Cardiac muscle cell (in vitro differentiated cells and primary cell): ENCODE data around the gene HMGCL. TPM values are rescaled to one million over a fixed set of nuclear protein-coding genes. Genes with fewer than 3 reads are reported as not detected.
"Not testable (repeated sequence)": the region's sequence is repeated elsewhere in the genome, so short reads cannot be mapped to it uniquely, and the experiment has no call there.

ENCODE experiments used
- DNase-seq, 2 donors: peaks; one replicate each; pipeline versions ENCODE4 v3.0.0 to v3.0.0-alpha.2; 2010 to 2017; ENCODE audit warnings: low read depth in 1 of 2, low spot score in 1 of 2
- H3K27ac ChIP-seq: fragments of 200-600 bp; sonication (generic); 2 replicates; pipeline ENCODE4 v1.5.1; 2016
- H3K27me3 ChIP-seq: fragments of 200-600 bp; sonication (generic); 2 replicates; pipeline ENCODE4 v1.6.0; 2016; ENCODE audit warnings: control low read depth
- H3K36me3 ChIP-seq: fragments of 200-600 bp; sonication (generic); 2 replicates; pipeline ENCODE4 v1.5.1; 2016; ENCODE audit warnings: control low read depth
- H3K4me1 ChIP-seq: fragments of 200-600 bp; sonication (generic); 2 replicates; pipeline ENCODE4 v1.8.1; 2017; ENCODE audit warnings: low read depth, mild to moderate bottlenecking, mixed run types
- H3K4me3 ChIP-seq: fragments of 200-600 bp; sonication (generic); 2 replicates; pipeline ENCODE4 v1.5.1; 2016; ENCODE audit warnings: mild to moderate bottlenecking
- H3K9me3 ChIP-seq: fragments of 200-600 bp; sonication (generic); 2 replicates; pipeline ENCODE4 v1.5.1; 2017; ENCODE audit warnings: low read depth, mild to moderate bottlenecking, control low read depth
- CTCF ChIP-seq: IDR thresholded peaks from 2 replicates; pipeline ENCODE4 v1.5.1; 2012; ENCODE audit warnings: low read depth, mild to moderate bottlenecking, low read length
- polyA plus RNA-seq: library from polyadenylated mRNA; unstranded; fragments of >200 nt; fragmentation: Nextera tagmentation; extraction: Ambion mirVana; gene quantifications from 2 replicates; pipeline ENCODE4 v1.2.1, GENCODE V29; 2016
- total RNA-seq: library from RNA; depleted of rRNA; stranded (reverse); fragments of >200 nt; gene quantifications from 2 replicates; pipeline ENCODE4 v1.2.3, GENCODE V29; 2016

Gene HMGCL
- total and polyA plus RNA-seq, 2 experiments from 2014 or later: 45.3 to 68.8 TPM

GRCh38 chr1:23848673-23849616, 23.7 kb upstream of the HMGCL start:
- Histone ChIP-seq H3K27me3 (no peaks in the 10 kb centered on the region), H3K4me3 (no peak overlapping the region), H3K27ac (no peak overlapping the region), H3K4me1 (no peaks in the 10 kb centered on the region), H3K9me3 (no peaks in the 10 kb centered on the region), H3K36me3 (peaks cover 5% of the 10 kb centered on the region)
- no peak for TF ChIP-seq CTCF
- no peak for DNase-seq

GRCh38 chr1:23847482-23848095, 22.4 kb upstream of the HMGCL start:
- not testable (repeated sequence) for H3K36me3 ChIP-seq, H3K27ac ChIP-seq

GRCh38 chr1:23845163-23845562, 19.9 kb upstream of the HMGCL start:
- Histone ChIP-seq H3K27me3 (peaks cover 7% of the 10 kb centered on the region), H3K9me3 (no peaks in the 10 kb centered on the region), H3K4me3 (no peak overlapping the region), H3K36me3 (peaks cover 5% of the 10 kb centered on the region), H3K4me1 (no peaks in the 10 kb centered on the region), H3K27ac (no peak overlapping the region)
- no peak for TF ChIP-seq CTCF
- no peak for DNase-seq

More at GRCh38 chr1:23847482-23848095, 22.4 kb upstream of the HMGCL start:
- H3K27me3 ChIP-seq, H3K4me1 ChIP-seq, DNase-seq, H3K9me3 ChIP-seq, H3K4me3 ChIP-seq: not testable (repeated sequence)

- H3K27me3 ChIP-seq: peaks cover 7% of the 10 kb centered on the region
- H3K4me1 ChIP-seq: peaks cover 3% of the 10 kb centered on the region
- H3K9me3 ChIP-seq: no peaks in the 10 kb centered on the region
- H3K27ac ChIP-seq: no peak overlapping the region
- no peak for TF ChIP-seq CTCF
- H3K4me3 ChIP-seq: no peak overlapping the region
- no peak for DNase-seq
- H3K36me3 ChIP-seq: peaks cover 5% of the 10 kb centered on the region
Measured at GRCh38 chr1:23843644-23844043, 18.4 kb upstream of the HMGCL start.

- no peak for TF ChIP-seq CTCF
- Histone ChIP-seq H3K36me3 (no peaks in the 10 kb centered on the region), H3K4me3 (peak overlapping the region; percentile 29)
Measured at GRCh38 chr1:23838401-23838866, 13.2 kb upstream of the HMGCL start.

GRCh38 chr1:23837908-23838307, 12.7 kb upstream of the HMGCL start:
- Histone ChIP-seq H3K27me3 (peaks cover 24% of the 10 kb centered on the region), H3K9me3 (no peaks in the 10 kb centered on the region), H3K27ac (no peak overlapping the region), H3K36me3 (no peaks in the 10 kb centered on the region), H3K4me1 (peaks cover 3% of the 10 kb centered on the region), H3K4me3 (no peak overlapping the region)
- TF ChIP-seq CTCF: no peak
- DNase-seq: peak in 1 of 2 donors; percentile 5

More at GRCh38 chr1:23838401-23838866, 13.2 kb upstream of the HMGCL start:
- DNase-seq: peak; percentile 64 to 66
- peaks cover 24% of the 10 kb centered on the region for H3K27me3 ChIP-seq
- peaks cover 3% of the 10 kb centered on the region for H3K4me1 ChIP-seq
- H3K9me3 ChIP-seq: no peaks in the 10 kb centered on the region
- H3K27ac ChIP-seq: no peak overlapping the region
